ENCODE measurements around the gene CCDC177.

CCDC177 gene

DNA sequence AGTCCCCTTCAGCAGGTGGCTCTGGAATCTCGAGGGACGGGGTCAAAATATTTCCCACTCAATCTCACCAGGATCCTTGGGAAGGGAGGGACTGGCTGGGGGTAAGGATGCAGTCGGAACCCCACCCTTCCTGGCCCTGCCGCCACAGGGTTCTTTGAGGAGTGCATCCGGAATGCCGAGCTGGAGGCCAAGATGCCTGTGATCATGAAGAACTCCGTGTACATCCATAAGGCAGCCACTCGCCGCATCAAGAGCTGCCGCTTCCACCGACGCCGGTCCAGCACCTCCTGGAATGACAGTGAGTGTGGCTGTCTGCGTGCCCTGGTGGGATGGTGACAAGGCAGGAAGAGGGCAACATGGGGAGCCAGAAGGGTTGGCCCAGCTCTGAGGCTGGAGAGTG, 47.0 kb downstream of the CCDC177 start:
- DNase-seq = no peak

GRCh38 chr14:69525896-69526295, 48.8 kb downstream of the CCDC177 start:
- DNase-seq = no peak

- DNase-seq = no peak
These were observed 52.6 kb downstream of the CCDC177 start for GRCh38 chr14:69522026-69522425.
